ENCODE measurements around the gene RABL6.

The RABL6 gene

GRCh38 chr9:136848393-136849037 is 40.8 kb downstream of the RABL6 start:
- peak; percentile 75 for DNase-seq

DNA sequence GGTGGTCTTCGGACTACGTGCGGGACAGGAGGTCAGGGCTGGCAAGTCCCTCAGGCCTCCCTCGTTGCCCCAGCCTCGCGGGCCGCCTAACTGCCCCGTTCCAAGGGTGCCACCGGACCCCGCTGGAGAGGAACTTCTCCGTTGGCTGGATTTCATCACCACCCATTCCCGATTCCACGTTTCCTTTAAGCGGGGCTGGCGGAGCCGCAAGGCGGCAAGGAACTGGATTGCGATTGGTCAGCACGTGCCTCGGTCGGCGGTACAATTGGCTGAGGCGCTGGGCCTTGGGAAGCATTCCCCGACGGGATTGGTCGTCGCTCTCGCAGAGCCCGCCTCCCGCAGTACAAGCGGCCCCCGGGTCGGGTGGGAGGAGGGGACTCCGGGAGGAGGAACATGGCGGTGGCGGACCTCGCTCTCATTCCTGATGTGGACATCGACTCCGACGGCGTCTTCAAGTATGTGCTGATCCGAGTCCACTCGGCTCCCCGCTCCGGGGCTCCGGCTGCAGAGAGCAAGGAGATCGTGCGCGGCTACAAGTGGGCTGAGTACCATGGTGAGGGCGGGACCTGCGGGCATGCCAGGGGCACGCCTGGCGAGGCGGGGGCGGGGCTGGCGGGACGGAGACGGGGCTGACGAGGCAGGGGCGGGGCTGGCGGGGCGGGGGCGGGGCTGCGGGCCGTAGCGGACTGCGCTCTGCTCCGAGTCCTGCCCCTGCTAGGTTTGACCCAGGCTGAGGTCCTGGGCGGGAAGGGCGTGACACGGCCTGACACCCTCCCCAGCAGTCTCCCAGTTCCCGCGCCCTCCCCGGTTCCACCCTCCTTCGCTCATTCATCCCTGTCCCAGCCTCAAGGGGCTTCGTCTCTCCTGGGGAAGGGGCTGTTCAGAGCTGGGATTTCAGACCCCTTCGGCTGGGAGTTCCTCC is 41.6 kb downstream of the RABL6 start, which contains the start of gene PHPT1:
Gene PHPT1 (plus strand): TSS at position 372 of the 922 bp plus-strand sequence. CDS start 22 bp downstream, at position 394.
- peak; percentile 96 for DNase-seq

DNA sequence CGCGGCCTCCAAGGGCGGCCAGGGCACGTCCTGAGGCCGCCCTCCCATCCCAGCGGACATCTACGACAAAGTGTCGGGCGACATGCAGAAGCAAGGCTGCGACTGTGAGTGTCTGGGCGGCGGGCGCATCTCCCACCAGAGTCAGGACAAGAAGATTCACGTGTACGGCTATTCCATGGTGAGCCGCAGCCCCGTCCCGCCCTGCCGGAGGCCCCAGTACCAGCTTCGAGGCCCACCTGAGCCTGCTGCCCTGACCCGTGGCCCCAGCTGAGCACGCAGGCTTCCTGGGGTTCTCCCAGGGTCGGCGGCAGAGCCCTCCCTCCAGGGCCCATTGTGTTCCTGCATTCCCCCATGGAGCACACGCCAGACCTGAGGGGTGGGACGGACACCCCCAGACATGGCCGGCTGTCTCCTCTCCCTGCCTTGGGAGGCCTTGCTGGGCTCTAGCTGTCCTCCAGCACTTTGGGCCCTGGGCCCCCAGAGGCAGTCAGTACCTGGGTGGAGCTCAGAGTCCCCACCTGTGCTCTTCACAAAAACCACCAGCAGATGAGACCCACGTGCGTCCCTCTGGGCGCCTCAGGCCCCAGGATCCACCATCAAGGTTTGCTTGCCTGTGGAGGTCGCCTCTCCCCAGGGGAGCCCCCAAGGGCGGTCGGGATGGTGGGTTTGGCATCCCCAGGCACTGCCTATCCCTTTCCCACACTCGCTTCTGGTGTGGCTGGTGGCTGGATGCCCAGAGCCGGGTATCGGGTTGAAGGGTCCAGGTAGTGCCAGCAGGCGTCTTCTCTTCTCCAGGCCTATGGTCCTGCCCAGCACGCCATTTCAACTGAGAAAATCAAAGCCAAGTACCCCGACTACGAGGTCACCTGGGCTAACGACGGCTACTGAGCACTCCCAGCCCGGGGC is 42.5 kb downstream of the RABL6 start:
- no peak for DNase-seq

DNA sequence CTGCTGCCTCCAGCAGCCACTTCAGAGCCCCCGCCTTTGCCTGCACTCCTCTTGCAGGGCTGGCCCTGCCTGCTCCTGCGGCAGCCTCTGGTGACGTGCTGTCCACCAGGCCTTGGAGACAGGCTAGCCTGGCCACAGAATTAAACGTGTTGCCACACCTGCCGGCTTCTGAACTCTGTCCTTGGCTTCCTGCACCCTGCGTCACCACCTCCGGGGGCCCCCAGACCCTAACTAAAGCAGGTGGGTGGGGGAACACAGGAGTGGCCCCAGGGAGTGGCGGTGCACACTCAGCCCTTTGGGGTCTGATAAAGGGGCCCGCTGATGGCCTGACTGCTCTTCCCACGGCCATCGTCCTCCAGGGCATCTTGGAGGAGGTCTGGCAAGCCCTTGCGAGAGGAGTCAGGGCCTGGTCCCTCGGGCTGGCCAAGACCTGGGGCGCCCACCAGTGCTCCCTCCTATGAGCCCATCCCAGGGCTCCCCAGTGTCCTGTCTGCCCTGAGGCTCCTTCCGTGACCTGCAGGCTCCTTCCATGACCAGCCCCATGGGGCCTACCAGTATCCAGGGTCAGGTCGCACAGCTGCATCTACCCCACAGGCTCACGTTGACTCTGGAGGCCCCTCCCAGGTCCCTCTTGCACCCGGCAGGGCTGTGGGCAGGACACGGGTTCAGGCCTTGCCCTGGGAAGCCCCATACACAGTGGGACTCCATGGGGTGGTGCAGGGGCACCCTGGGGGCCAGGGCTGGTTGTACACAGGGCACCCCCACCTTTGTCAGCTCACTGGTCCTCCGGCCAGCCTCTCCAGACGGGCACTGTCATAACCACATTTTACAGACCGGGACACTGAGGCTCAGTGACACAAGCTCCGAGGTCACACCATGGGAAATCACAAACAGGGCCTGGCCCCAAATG is 43.4 kb downstream of the RABL6 start:
- DNase-seq = no peak

DNA sequence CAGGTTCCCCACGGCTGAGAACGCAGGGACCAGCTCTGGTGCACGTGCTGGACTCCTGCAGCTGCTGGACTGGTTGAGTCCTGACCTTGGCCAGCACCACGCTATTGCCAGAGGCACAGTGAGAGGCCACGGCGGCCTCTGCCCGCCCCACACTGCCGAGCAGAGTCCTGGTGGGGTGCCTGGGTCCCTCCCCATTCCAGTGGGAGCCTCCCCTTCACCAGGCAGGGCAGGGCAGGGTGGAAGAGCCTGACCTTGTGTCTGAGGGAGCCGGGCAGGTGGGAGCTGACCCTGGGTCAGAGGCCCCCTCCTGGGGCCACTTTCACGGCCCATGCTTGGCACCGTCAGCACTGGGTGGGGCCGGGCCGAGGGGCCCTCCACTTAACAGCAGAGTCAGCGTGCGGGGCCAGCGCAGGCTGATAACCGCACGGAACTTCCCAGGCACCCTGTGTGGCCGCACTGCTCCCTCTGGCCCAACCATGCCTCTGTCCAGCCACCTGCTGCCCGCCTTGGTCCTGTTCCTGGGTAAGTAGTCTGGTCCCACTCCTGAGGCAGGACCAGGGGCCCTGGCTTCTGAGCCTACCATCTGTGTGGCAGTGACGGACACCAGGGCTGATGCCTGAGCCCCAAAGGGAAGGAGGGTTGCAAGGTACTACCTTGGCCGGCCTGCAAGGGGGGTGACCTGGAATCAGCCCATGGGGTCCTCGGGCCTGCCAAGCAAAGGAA is 44.4 kb downstream of the RABL6 start, which contains the start of gene MAMDC4:
Gene MAMDC4 (plus strand): TSS at position 406 of the 723 bp plus-strand sequence. CDS start 71 bp downstream, at position 477.
- no peak for DNase-seq

DNA sequence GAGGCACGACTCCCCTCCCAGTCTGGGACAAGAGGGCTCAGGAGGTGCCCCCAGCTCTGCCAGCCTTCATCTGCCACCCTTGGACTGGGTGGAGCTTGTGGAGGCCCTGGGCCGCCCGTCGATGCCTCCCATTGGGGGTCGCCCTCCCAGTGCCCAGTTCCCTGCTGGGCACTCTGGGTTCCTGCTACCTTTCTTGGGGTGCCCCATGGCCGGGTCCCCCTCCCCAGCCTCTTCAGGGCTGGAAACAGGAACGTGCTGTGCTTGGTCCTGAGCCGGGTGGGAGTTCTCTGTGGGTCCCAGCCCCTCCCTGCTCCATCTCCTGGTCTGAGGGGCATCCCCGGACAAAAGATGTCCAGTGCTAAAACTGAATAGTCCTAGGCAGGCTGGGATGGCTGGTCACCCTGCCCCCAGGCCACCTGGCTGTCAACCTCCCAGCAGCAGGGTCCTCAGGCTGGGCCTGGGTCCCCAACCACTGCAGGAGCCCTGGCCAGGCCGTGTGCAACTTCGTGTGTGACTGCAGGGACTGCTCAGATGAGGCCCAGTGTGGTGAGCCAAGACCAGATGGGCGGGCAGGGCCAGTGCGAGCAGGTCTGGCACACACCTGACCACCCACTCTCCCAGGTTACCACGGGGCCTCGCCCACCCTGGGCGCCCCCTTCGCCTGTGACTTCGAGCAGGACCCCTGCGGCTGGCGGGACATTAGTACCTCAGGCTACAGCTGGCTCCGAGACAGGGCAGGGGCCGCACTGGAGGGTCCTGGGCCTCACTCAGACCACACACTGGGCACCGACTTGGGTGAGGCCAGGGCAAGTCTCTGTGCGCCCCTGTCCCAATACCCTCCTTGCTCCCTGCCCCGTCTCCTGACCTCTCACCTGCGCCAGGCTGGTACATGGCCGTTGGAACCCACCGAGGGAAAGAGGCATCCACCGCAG is 45.2 kb downstream of the RABL6 start:
- DNase-seq = no peak

- DNase-seq = no peak
These were observed 45.9 kb downstream of the RABL6 start for GRCh38 chr9:136853596-136854112.

GRCh38 chr9:136854113-136854841 is 46.5 kb downstream of the RABL6 start:
- DNase-seq = no peak

DNA sequence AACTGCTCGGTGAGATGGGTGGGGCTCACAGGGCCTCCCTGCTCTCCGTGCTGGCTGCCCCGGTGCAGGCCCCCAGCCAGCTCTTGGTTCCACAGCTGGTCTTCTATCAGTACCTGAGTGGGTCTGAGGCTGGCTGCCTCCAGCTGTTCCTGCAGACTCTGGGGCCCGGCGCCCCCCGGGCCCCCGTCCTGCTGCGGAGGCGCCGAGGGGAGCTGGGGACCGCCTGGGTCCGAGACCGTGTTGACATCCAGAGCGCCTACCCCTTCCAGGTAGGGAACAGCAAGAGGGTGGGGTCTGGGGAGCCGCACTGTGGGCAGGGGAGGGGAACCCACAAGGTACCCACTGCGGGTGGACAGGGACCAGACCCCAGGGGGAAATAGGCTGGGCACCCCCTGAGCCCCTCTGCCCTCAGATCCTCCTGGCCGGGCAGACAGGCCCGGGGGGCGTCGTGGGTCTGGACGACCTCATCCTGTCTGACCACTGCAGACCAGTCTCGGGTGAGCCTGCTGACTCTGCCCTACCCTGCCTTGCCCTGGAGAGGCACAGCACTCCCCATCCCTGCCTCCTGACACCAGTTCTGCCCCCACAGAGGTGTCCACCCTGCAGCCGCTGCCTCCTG is 47.2 kb downstream of the RABL6 start:
- no peak for DNase-seq

DNA sequence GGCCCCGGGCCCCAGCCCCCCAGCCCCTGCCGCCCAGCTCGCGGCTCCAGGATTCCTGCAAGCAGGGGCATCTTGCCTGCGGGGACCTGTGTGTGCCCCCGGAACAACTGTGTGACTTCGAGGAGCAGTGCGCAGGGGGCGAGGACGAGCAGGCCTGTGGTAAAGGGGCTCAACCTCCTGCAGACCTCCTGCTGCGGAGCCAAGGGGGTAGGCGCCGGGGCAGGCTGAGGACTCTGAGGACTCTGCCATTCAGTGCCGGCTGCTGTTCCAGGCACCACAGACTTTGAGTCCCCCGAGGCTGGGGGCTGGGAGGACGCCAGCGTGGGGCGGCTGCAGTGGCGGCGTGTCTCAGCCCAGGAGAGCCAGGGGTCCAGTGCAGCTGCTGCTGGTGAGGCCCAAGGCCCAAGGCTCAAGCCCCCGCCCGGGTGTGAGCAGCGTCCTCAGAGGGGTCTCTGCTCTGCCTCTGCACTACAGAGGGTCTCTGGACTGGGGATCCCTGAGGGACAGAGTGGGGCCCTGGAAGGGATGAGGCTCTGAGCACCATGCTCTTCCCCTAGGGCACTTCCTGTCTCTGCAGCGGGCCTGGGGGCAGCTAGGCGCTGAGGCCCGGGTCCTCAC is 47.8 kb downstream of the RABL6 start:
- DNase-seq = no peak

DNA sequence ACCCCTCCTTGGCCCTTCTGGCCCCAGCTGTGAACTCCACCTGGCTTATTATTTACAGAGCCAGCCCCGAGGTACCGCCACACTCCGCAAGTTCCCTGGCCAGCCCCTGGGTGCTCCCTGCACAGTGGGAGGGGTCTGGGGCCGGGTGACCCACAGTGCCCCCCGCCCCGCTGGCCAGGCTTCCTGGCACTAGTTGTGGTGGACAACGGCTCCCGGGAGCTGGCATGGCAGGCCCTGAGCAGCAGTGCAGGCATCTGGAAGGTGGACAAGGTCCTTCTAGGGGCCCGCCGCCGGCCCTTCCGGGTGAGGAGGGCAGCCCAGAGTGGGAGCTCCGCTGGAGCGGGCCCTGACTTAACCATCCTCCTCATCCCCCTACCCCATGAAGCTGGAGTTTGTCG is 48.3 kb downstream of the RABL6 start:
- no peak for DNase-seq

GRCh38 chr9:136856541-136857141 is 48.9 kb downstream of the RABL6 start:
- no peak for DNase-seq

GRCh38 chr9:136857166-136857565 is 49.4 kb downstream of the RABL6 start:
- DNase-seq = no peak

GRCh38 chr9:136857581-136858412 is 50.0 kb downstream of the RABL6 start:
- DNase-seq = no peak

DNA sequence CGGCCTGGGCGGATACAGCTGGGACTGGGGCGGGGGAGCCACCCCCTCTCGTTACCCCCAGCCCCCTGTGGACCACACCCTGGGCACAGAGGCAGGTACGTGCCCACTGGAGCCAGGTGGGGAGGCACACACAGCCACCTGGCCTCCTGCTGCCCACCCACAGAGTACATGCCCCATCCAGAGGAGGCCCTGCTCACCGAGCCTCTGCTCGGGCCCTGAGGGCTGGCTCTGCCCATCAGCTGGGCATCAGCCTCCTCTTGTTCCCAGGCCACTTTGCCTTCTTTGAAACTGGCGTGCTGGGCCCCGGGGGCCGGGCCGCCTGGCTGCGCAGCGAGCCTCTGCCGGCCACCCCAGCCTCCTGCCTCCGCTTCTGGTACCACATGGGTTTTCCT is 50.7 kb downstream of the RABL6 start:
- no peak for DNase-seq

All from NCI-H510A (cell line).